Vagina (tissue), 2 donors: ENCODE results near the gene TPRN.

Experiments
- POLR2A ChIP-seq, 2 donors: fragments of 450-650 bp; IDR thresholded peaks; one replicate each; pipeline ENCODE4 v1.6.1; 2017; ENCODE audit warnings: antibody characterized with exemption in 2 of 2, mild to moderate bottlenecking in 2 of 2, moderate library complexity in 2 of 2
- POLR2AphosphoS5 ChIP-seq, 2 donors: sonication (generic); formaldehyde crosslinking; IDR thresholded peaks; one replicate each; pipeline ENCODE4 v1.9.0; 2017; ENCODE audit warnings: antibody characterized with exemption in 2 of 2, mild to moderate bottlenecking in 2 of 2, low read depth in 1 of 2; ENCODE audit not compliant: insufficient read depth in 1 of 2
- TF ChIP-seq, protein P1 (sequence below), 3 experiments: fragments of 450-650 bp in 2 of 3; fragments of 200-600 bp in 1 of 3; sonication (generic) in 1 of 3; IDR thresholded peaks; one replicate each; pipeline ENCODE4 v1.5.1; 2017 to 2019; ENCODE audit warnings: antibody characterized with exemption in 3 of 3, mild to moderate bottlenecking in 2 of 3, moderate library complexity in 2 of 3

DNA sequence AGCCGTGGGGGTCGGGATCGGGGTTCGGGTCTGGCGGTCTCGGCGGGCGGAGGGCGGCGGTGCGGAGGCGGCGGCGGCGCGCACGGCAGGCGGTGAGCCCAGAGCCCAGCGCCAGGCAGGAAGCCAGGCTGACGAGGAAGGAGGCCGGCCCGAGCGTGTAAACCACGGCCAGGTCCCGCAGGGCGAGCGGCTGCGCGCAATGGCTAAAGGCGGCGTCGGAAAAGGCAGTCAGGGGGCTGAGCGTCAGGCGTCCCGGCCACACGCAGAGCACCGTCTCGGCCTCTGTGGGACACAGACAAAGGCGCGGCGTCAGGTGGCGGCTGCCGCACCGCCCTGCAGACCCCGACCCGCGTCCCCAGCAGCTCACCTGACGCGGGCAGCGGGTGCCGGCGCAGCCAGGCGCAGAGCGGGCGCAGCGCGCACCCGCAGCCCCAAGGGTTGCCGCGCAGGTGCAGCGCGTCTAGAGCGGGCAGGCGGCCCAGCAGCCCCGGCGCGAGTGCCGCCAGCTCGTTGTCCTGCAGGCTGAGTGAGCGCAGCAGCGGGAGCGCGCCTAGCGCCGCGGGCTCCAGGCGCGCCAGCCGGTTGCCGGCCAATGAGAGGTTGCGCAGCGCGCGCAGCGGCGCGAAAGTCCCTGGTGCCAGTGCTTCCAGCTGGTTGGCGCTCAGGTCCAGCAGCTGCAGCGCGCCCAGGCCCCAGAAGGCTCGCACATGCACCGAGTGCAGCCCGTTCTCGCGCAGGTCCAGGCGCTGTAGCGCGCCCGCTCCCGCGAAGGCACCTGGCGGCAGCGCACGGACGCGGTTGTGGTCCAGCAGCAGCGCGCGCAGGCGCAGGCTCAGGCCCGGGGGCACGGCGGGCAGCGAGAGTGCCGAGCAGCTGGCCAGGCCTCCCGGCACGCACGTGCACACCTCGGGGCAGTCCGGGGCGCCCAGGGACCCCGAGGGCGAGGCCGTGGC lies 31.4 kb downstream of the TPRN start:
- TF ChIP-seq, protein P1, sequence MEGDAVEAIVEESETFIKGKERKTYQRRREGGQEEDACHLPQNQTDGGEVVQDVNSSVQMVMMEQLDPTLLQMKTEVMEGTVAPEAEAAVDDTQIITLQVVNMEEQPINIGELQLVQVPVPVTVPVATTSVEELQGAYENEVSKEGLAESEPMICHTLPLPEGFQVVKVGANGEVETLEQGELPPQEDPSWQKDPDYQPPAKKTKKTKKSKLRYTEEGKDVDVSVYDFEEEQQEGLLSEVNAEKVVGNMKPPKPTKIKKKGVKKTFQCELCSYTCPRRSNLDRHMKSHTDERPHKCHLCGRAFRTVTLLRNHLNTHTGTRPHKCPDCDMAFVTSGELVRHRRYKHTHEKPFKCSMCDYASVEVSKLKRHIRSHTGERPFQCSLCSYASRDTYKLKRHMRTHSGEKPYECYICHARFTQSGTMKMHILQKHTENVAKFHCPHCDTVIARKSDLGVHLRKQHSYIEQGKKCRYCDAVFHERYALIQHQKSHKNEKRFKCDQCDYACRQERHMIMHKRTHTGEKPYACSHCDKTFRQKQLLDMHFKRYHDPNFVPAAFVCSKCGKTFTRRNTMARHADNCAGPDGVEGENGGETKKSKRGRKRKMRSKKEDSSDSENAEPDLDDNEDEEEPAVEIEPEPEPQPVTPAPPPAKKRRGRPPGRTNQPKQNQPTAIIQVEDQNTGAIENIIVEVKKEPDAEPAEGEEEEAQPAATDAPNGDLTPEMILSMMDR (IDR thresholded peaks at IDR 0.05) = no peak
- no peak for TF ChIP-seq POLR2AphosphoS5 (IDR thresholded peaks at IDR 0.05; ENCODE audit: insufficient read depth in 1 of 2, low read depth in 1 of 2)
- no peak for TF ChIP-seq POLR2A (IDR thresholded peaks at IDR 0.05)
